Subcutaneous abdominal adipose tissue (tissue), 5 donors: ENCODE results near the gene CADPS2.

Experiments used
- H3K27ac ChIP-seq: one replicate; pipeline ENCODE4 v1.7.0; 2013; ENCODE audit warnings: low read depth, mild to moderate bottlenecking, inconsistent platforms, low read length, moderate library complexity
- H3K27me3 ChIP-seq, 5 donors: one replicate each; pipeline ENCODE4 v1.7.0; 2013; ENCODE audit warnings: low read length in 5 of 5, inconsistent platforms in 1 of 5; ENCODE audit not compliant: control insufficient read depth in 5 of 5, insufficient read depth in 4 of 5
- H3K36me3 ChIP-seq, 5 donors: one replicate each; pipeline ENCODE4 v1.7.0; 2013; ENCODE audit warnings: low read length in 5 of 5; ENCODE audit not compliant: control insufficient read depth in 5 of 5, insufficient read depth in 5 of 5
- H3K4me1 ChIP-seq, 5 donors: one replicate each; pipeline ENCODE4 v1.7.0; 2013; ENCODE audit warnings: low read length in 5 of 5, mild to moderate bottlenecking in 3 of 5, moderate library complexity in 1 of 5; ENCODE audit not compliant: control insufficient read depth in 5 of 5, insufficient read depth in 5 of 5
- H3K4me3 ChIP-seq, 5 donors: one replicate each; pipeline ENCODE4 v1.7.0; 2013; ENCODE audit warnings: low read length in 5 of 5, low read depth in 1 of 5
- H3K9ac ChIP-seq, 5 donors: one replicate each; pipeline ENCODE4 v1.7.0; 2013; ENCODE audit warnings: low read length in 5 of 5, mild to moderate bottlenecking in 4 of 5, moderate library complexity in 3 of 5
- H3K9me3 ChIP-seq, 5 donors: one replicate each; pipeline ENCODE4 v1.7.0; 2013; ENCODE audit warnings: low read length in 5 of 5; ENCODE audit not compliant: control insufficient read depth in 5 of 5
- donor health status: healthy.
- donor health status: healthy.
- donor health status: healthy.
- donor health status: healthy.
- donor health status: healthy.

Gene CADPS2

GRCh38 chr7:122433765-122434164, 452.5 kb downstream of the CADPS2 start:
- peaks cover 0 to 8% (median 0%) of the 10 kb centered on the region in 5 donors for H3K4me1 ChIP-seq
- H3K27ac ChIP-seq = no peak overlapping the region
- no peak overlapping the region for H3K9ac ChIP-seq
- H3K27me3 ChIP-seq = no peaks in the 10 kb centered on the region
- no peak overlapping the region for H3K4me3 ChIP-seq
- H3K36me3 ChIP-seq = no peaks in the 10 kb centered on the region
- H3K9me3 ChIP-seq = no peaks in the 10 kb centered on the region

GRCh38 chr7:122430710-122431109, 455.6 kb downstream of the CADPS2 start:
- Histone ChIP-seq H3K9ac (no peak overlapping the region), H3K27me3 (no peaks in the 10 kb centered on the region), H3K27ac (no peak overlapping the region), H3K9me3 (no peaks in the 10 kb centered on the region), H3K36me3 (no peaks in the 10 kb centered on the region), H3K4me1 (no peaks in the 10 kb centered on the region), H3K4me3 (no peak overlapping the region)

GRCh38 chr7:122429926-122430325, 456.3 kb downstream of the CADPS2 start:
- Histone ChIP-seq H3K4me1 (no peaks in the 10 kb centered on the region), H3K27me3 (no peaks in the 10 kb centered on the region), H3K9me3 (no peaks in the 10 kb centered on the region), H3K27ac (no peak overlapping the region), H3K9ac (no peak overlapping the region), H3K4me3 (no peak overlapping the region), H3K36me3 (no peaks in the 10 kb centered on the region)

DNA sequence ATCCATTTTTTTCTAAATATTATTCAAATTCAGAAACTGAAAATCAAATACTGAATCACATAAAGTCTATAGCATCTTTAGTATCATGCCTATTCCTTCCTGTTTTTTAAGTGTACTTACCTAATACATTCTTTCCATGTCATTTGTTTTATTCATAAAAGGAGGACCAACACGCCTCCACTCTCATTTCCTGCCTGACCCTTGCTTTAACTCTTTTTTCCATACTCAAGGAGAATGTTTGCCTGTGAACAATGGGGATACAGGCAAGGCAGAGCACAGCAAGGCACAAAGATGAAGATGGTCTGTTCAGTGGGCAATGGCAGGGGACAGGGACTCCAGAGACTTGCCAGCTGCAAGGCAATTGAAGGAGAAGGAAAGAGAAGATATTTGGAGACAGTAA, 460.5 kb downstream of the CADPS2 start:
- no peaks in the 10 kb centered on the region for H3K36me3 ChIP-seq
- H3K9me3 ChIP-seq = no peaks in the 10 kb centered on the region
- H3K9ac ChIP-seq = no peak overlapping the region
- H3K4me1 ChIP-seq = no peaks in the 10 kb centered on the region
- H3K27me3 ChIP-seq = no peaks in the 10 kb centered on the region
- H3K4me3 ChIP-seq = no peak overlapping the region
- H3K27ac ChIP-seq = no peak overlapping the region

DNA sequence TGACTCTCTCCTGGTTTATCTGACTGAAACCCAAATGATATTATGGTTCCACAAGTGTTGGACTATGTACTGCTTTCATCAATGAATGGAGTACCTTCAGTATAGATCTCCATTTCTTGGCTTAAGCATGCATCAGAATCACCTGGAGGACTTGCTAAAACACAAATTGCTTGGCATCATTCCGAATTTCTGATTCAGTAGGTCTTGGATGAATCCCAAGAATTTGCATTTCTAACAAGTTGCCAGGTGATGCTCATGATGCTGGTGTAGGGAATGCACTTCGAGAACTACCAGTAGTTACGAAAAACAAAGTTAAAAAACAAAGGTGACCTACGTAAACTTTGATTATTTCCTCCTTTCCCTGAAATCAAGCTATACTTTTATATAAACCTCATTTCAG, 462.7 kb downstream of the CADPS2 start:
- Histone ChIP-seq H3K9me3 (no peaks in the 10 kb centered on the region), H3K4me3 (no peak overlapping the region), H3K4me1 (no peaks in the 10 kb centered on the region), H3K27ac (no peak overlapping the region), H3K9ac (no peak overlapping the region), H3K36me3 (no peaks in the 10 kb centered on the region), H3K27me3 (no peaks in the 10 kb centered on the region)

GRCh38 chr7:122416336-122416735, 469.9 kb downstream of the CADPS2 start:
- H3K9ac ChIP-seq = no peak overlapping the region
- H3K4me1 ChIP-seq = peaks cover 0 to 3% (median 0%) of the 10 kb centered on the region in 5 donors
- H3K27me3 ChIP-seq = no peaks in the 10 kb centered on the region
- no peak overlapping the region for H3K4me3 ChIP-seq
- no peak overlapping the region for H3K27ac ChIP-seq
- no peaks in the 10 kb centered on the region for H3K36me3 ChIP-seq
- H3K9me3 ChIP-seq = no peaks in the 10 kb centered on the region

DNA sequence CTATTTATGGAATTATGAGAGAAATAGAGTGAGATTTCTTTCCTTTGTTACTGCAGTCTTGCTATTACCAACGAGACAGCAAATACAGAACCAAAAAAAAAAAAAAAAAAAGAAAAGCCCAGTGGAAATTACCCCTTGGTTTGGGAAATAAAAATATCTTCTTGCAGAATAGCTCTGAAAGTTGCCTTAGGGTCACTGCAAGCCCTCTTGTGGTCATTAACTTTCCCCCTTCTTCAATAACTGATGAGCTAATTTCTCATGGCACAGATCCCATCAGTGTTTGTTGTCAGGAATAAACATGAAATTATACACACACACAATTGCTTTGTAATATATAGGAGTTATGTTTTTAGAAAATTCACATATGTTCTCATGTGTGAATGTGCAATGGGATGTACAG, 470.8 kb downstream of the CADPS2 start:
- peaks cover 0 to 3% (median 0%) of the 10 kb centered on the region in 5 donors for H3K4me1 ChIP-seq
- no peaks in the 10 kb centered on the region for H3K36me3 ChIP-seq
- H3K9ac ChIP-seq = no peak overlapping the region
- H3K27ac ChIP-seq = no peak overlapping the region
- no peaks in the 10 kb centered on the region for H3K27me3 ChIP-seq
- no peaks in the 10 kb centered on the region for H3K9me3 ChIP-seq
- no peak overlapping the region for H3K4me3 ChIP-seq

DNA sequence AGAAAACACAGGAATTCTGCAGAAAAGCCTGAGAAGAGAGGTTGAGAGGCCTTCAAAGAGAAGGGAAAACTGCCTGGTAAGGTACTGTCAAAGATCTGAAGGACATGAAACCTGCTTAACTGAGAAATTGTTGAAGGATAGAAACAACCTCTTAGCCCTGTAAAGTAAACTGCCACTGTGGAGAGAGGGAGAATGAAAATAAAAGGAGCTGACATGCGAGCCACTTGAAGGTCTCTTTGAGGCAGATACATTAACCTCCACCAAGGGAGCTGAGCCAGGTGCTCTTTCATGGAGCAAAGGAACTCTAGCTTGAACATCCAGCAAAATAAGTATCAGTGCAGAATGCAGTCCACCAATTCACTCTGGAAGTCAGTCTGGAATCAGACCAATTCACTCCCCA, 472.9 kb downstream of the CADPS2 start:
- Histone ChIP-seq H3K36me3 (no peaks in the 10 kb centered on the region), H3K27me3 (no peaks in the 10 kb centered on the region), H3K9ac (no peak overlapping the region)

DNA sequence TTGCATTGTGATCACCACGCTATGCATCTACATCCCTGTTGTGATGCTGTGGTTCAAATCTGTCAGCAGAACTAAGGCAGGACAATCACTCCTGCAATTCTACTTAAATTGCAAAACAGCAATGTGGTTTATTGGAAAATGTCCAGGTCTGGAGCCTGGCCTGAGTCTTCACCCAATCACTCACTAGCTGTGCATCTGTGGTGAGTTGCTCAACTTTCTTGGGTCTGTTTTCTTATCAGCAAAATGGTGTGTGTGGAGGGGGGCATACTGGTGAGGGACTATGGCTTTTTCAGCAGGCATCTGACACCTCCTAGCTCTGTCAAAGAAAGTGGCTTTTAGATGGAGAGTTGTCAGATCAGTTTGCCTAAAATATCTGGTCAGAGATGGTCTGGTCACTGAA, 473.4 kb downstream of the CADPS2 start:
- no peaks in the 10 kb centered on the region for H3K27me3 ChIP-seq
- H3K36me3 ChIP-seq = no peaks in the 10 kb centered on the region
- H3K27ac ChIP-seq = no peak overlapping the region
- H3K4me1 ChIP-seq = peaks cover 0 to 3% (median 0%) of the 10 kb centered on the region in 5 donors
- no peak overlapping the region for H3K4me3 ChIP-seq
- H3K9ac ChIP-seq = no peak overlapping the region
- H3K9me3 ChIP-seq = no peaks in the 10 kb centered on the region

More for the DNA sequence above, 472.9 kb downstream of the CADPS2 start:
- Histone ChIP-seq H3K4me3 (no peak overlapping the region), H3K4me1 (peaks cover 0 to 3% (median 0%) of the 10 kb centered on the region in 5 donors), H3K27ac (no peak overlapping the region), H3K9me3 (no peaks in the 10 kb centered on the region)

GRCh38 chr7:122412441-122412840, 473.8 kb downstream of the CADPS2 start:
- no peaks in the 10 kb centered on the region for H3K36me3 ChIP-seq
- no peaks in the 10 kb centered on the region for H3K27me3 ChIP-seq
- no peaks in the 10 kb centered on the region for H3K9me3 ChIP-seq
- H3K4me3 ChIP-seq = no peak overlapping the region
- H3K27ac ChIP-seq = no peak overlapping the region
- H3K9ac ChIP-seq = no peak overlapping the region
- peaks cover 0 to 3% (median 0%) of the 10 kb centered on the region in 5 donors for H3K4me1 ChIP-seq

DNA sequence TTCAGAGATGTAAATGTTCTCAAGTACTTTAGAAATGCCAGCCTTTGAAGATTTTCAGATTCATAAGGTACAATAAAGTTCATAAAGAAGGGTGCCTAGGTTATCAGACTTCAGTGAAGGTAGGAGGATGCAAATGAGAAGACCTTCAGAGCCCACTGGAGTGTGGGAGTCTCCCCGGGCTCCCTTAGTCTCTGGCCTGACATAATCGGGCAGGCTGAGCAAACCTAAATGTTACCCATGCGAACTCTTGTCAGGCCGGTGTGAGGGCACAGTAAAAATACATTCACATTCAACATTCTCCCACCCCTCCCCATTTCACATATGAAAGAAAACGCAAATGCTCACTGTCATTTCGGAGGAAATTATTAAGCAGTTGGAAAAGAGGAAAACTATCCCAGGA, 479.1 kb downstream of the CADPS2 start:
- H3K27me3 ChIP-seq = no peaks in the 10 kb centered on the region
- H3K9ac ChIP-seq = no peak overlapping the region
- no peak overlapping the region for H3K27ac ChIP-seq
- no peaks in the 10 kb centered on the region for H3K9me3 ChIP-seq
- H3K36me3 ChIP-seq = no peaks in the 10 kb centered on the region
- H3K4me1 ChIP-seq = no peaks in the 10 kb centered on the region
- no peak overlapping the region for H3K4me3 ChIP-seq
